Thoracic aorta (tissue), 2 donors: ENCODE data around the gene DYNC1I1. TPM values are rescaled to one million over a fixed set of nuclear protein-coding genes. Genes with fewer than 3 reads are reported as not detected.

ENCODE experiments used
- ATAC-seq: fragments of 150-250 bp; one replicate; pipeline ENCODE4 v1.8.0; 2017; ENCODE audit warnings: low read depth; ENCODE audit not compliant: insufficient number of reproducible peaks, low FRiP score
- DNase-seq: peaks from one replicate; pipeline ENCODE4 v3.0.0-alpha.2; 2020; ENCODE audit warnings: low spot score
- H3K27ac ChIP-seq, 2 donors: fragments of 200-600 bp; sonication (generic); 1 replicate in 1 of 2; 2 replicates in 1 of 2; pipeline ENCODE4 v1.5.1; 2016; ENCODE audit warnings: mild to moderate bottlenecking in 2 of 2, moderate library complexity in 2 of 2
- H3K27me3 ChIP-seq: fragments of 200-600 bp; sonication (generic); replicated peaks from 2 replicates; pipeline ENCODE4 v1.6.0; 2016; ENCODE audit warnings: mild to moderate bottlenecking; ENCODE audit not compliant: insufficient read depth
- H3K36me3 ChIP-seq: fragments of 200-600 bp; sonication (generic); one replicate; pipeline ENCODE4 v1.5.1; 2016
- H3K4me1 ChIP-seq, 2 donors: fragments of 200-600 bp; sonication (generic); 1 replicate in 1 of 2; 2 replicates in 1 of 2; pipeline versions ENCODE4 v1.5.1 to v1.6.0; 2016; ENCODE audit warnings: low read depth in 2 of 2, mild to moderate bottlenecking in 1 of 2; ENCODE audit not compliant: control insufficient read depth in 1 of 2
- H3K4me3 ChIP-seq: fragments of 200-600 bp; sonication (generic); 2 replicates; pipeline ENCODE4 v1.5.1; 2016; ENCODE audit warnings: mild to moderate bottlenecking
- H3K9me3 ChIP-seq: fragments of 200-600 bp; sonication (generic); 2 replicates; pipeline ENCODE4 v1.5.1; 2016
- CTCF ChIP-seq: fragments of 200-600 bp; sonication (generic); IDR thresholded peaks from one replicate; pipeline ENCODE4 v1.5.1; 2019; ENCODE audit warnings: antibody characterized with exemption
- total RNA-seq, 2 donors: library from RNA; depleted of rRNA; stranded (reverse); fragments of >200 nt; gene quantifications; one replicate each; pipeline versions ENCODE4 v1.1.0 to v1.2.3, GENCODE V29; 2016

Gene DYNC1I1
- total RNA-seq, 2 donors from 2014 or later, result 24.6 to 69.1 TPM

DNA sequence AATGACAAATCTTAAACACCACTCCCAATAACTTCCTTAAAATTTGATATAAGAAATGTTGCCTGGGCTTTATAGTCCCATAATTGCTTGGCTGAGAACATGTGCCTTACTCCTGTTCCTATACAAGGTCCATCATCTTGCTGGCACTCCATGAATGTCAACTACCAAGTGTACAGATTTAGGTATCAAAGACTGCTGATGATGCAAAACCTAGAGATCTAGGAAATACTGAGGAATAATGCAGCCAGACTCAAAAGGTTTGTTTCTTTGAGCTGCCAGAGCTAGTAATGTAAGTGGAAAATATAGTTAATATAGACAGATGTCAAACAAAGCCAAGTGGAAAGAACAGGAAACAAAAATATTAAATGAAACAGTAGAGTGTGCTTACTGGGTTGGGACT lies 121.1 kb downstream of the DYNC1I1 start:
- H3K4me3 ChIP-seq, result no peak overlapping the region
- H3K27me3 ChIP-seq, result no peaks in the 10 kb centered on the region
- no peaks in the 10 kb centered on the region for H3K36me3 ChIP-seq
- no peaks in the 10 kb centered on the region for H3K9me3 ChIP-seq
- ATAC-seq (no peak), DNase-seq (no peak)
- H3K27ac ChIP-seq, result peak overlapping the region; percentile 44 to 48
- H3K4me1 ChIP-seq, result peaks cover 20 to 32% of the 10 kb centered on the region in 2 donors
- no peak for TF ChIP-seq CTCF

GRCh38 chr7:95897557-95898251 lies 125.3 kb downstream of the DYNC1I1 start:
- Histone ChIP-seq H3K9me3 (no peaks in the 10 kb centered on the region), H3K27ac (no peak overlapping the region), H3K4me3 (no peak overlapping the region), H3K4me1 (peaks cover 22 to 45% of the 10 kb centered on the region in 2 donors), H3K36me3 (no peaks in the 10 kb centered on the region), H3K27me3 (no peaks in the 10 kb centered on the region)
- TF ChIP-seq CTCF, result no peak
- ATAC-seq (no peak), DNase-seq (no peak)

DNA sequence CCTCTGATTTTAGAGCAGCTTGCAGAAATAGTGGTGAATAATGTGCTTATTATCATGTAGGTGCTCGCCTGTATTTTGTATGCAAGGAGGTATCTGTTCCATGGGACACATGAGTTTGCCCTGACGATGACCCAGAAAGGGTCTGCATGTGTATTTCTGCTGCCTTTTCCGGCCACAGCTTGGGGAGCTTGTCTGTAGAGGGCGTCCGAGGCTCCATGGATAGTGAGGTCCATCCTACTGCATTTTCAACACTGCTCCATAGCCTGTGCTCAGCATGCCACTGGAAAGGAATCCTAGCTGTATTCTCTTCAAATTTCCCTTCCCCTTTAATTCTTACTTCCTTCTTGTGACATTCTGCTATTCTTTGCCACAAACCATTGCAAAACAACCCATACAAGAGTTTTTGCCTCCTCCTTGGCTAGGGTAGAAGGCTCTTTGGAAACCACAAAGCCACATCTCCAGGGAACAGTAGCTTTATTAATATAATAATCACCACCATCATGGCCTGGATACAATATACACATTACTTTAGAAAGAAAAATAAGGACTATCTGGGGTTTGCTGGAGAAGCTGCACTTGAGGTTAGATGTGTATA lies 127.7 kb downstream of the DYNC1I1 start:
- Histone ChIP-seq H3K27me3 (no peaks in the 10 kb centered on the region), H3K27ac (no peak overlapping the region), H3K36me3 (no peaks in the 10 kb centered on the region), H3K4me3 (no peak overlapping the region), H3K4me1 (peaks cover 12 to 33% of the 10 kb centered on the region in 2 donors), H3K9me3 (no peaks in the 10 kb centered on the region)
- TF ChIP-seq CTCF, result no peak
- ATAC-seq, result no peak
- DNase-seq, result no peak

GRCh38 chr7:95901006-95901405 lies 128.7 kb downstream of the DYNC1I1 start:
- Histone ChIP-seq H3K4me3 (no peak overlapping the region), H3K27ac (no peak overlapping the region), H3K9me3 (no peaks in the 10 kb centered on the region), H3K36me3 (no peaks in the 10 kb centered on the region), H3K27me3 (no peaks in the 10 kb centered on the region), H3K4me1 (peaks cover 12 to 33% of the 10 kb centered on the region in 2 donors)
- ATAC-seq (no peak), DNase-seq (no peak)
- no peak for TF ChIP-seq CTCF

- Histone ChIP-seq H3K4me3 (no peak overlapping the region), H3K27me3 (no peaks in the 10 kb centered on the region), H3K27ac (no peak overlapping the region), H3K36me3 (peaks cover 3% of the 10 kb centered on the region), H3K9me3 (no peaks in the 10 kb centered on the region), H3K4me1 (peaks cover 5 to 19% of the 10 kb centered on the region in 2 donors)
- no peak for DNase-seq
- ATAC-seq, result no peak
- no peak for TF ChIP-seq CTCF
Observed at GRCh38 chr7:95904099-95904498, 131.7 kb downstream of the DYNC1I1 start.
